HEK293 (cell line): Measurements from ENCODE around the gene WDFY3.

Experiments
- CTCF ChIP-seq: fragments of 450-650 bp; formaldehyde crosslinking; IDR thresholded peaks from 2 replicates; pipeline ENCODE4 v1.5.1; 2016; ENCODE audit warnings: missing biosample characterization, missing genetic modification characterization
- KLF16 ChIP-seq: fragments of 450-650 bp; formaldehyde crosslinking; IDR thresholded peaks from 2 replicates; pipeline ENCODE4 v1.5.1; 2017; ENCODE audit warnings: missing biosample characterization, missing genetic modification characterization
- TCF7L2 ChIP-seq: IDR thresholded peaks from 2 replicates; pipeline ENCODE4 v1.6.1; 2011; ENCODE audit warnings: low read depth, mild to moderate bottlenecking, inconsistent platforms, low read length, moderate library complexity, borderline replicate concordance
- ZFP69B ChIP-seq: fragments of 450-650 bp; formaldehyde crosslinking; IDR thresholded peaks from 2 replicates; pipeline ENCODE4 v1.5.1; 2016; ENCODE audit warnings: missing biosample characterization, missing genetic modification characterization
- ZNF175 ChIP-seq: fragments of 450-650 bp; formaldehyde crosslinking; IDR thresholded peaks from 2 replicates; pipeline ENCODE4 v1.5.1; 2016; ENCODE audit warnings: missing biosample characterization, missing genetic modification characterization
- ZNF362 ChIP-seq: fragments of 450-650 bp; formaldehyde crosslinking; IDR thresholded peaks from 2 replicates; pipeline ENCODE4 v1.5.1; 2016; ENCODE audit warnings: missing biosample characterization, missing genetic modification characterization
- TF ChIP-seq, protein P1 (sequence below): fragments of 450-650 bp; formaldehyde crosslinking; IDR thresholded peaks from 2 replicates; pipeline ENCODE4 v1.5.1; 2016; ENCODE audit warnings: missing biosample characterization, missing genetic modification characterization, low read depth
- TF ChIP-seq, protein P2 (sequence below): fragments of 450-650 bp; formaldehyde crosslinking; IDR thresholded peaks from 2 replicates; pipeline ENCODE4 v1.5.1; 2017; ENCODE audit warnings: missing biosample characterization, missing genetic modification characterization

GRCh38 chr4:84841435-84841834 is 125.1 kb downstream of the WDFY3 start:
- TF ChIP-seq, protein P1, sequence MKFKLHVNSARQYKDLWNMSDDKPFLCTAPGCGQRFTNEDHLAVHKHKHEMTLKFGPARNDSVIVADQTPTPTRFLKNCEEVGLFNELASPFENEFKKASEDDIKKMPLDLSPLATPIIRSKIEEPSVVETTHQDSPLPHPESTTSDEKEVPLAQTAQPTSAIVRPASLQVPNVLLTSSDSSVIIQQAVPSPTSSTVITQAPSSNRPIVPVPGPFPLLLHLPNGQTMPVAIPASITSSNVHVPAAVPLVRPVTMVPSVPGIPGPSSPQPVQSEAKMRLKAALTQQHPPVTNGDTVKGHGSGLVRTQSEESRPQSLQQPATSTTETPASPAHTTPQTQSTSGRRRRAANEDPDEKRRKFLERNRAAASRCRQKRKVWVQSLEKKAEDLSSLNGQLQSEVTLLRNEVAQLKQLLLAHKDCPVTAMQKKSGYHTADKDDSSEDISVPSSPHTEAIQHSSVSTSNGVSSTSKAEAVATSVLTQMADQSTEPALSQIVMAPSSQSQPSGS (tag by site-specific recombination) = no peak
- TF ChIP-seq CTCF (tag by site-specific recombination) (no peak), ZNF175 (tag by site-specific recombination) (no peak), TCF7L2 (no peak), ZNF362 (tag by site-specific recombination) (no peak), ZFP69B (tag by site-specific recombination) (no peak), KLF16 (no peak)
- TF ChIP-seq, protein P2, sequence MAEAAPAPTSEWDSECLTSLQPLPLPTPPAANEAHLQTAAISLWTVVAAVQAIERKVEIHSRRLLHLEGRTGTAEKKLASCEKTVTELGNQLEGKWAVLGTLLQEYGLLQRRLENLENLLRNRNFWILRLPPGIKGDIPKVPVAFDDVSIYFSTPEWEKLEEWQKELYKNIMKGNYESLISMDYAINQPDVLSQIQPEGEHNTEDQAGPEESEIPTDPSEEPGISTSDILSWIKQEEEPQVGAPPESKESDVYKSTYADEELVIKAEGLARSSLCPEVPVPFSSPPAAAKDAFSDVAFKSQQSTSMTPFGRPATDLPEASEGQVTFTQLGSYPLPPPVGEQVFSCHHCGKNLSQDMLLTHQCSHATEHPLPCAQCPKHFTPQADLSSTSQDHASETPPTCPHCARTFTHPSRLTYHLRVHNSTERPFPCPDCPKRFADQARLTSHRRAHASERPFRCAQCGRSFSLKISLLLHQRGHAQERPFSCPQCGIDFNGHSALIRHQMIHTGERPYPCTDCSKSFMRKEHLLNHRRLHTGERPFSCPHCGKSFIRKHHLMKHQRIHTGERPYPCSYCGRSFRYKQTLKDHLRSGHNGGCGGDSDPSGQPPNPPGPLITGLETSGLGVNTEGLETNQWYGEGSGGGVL (tag by site-specific recombination) = no peak
